Mucosa of rectum (tissue), 2 donors: Measurements from ENCODE around the gene IRX2.

ENCODE experiments used
- H3K27ac ChIP-seq, 2 donors: one replicate each; pipeline ENCODE4 v1.7.0; 2013; ENCODE audit warnings: inconsistent platforms in 2 of 2, low read depth in 2 of 2, low read length in 2 of 2
- H3K27me3 ChIP-seq, 2 donors: one replicate each; pipeline ENCODE4 v1.7.0; 2013; ENCODE audit warnings: low read length in 2 of 2; ENCODE audit not compliant: control insufficient read depth in 2 of 2, insufficient read depth in 2 of 2
- H3K36me3 ChIP-seq, 2 donors: one replicate each; pipeline ENCODE4 v1.7.0; 2013; ENCODE audit warnings: low read length in 2 of 2; ENCODE audit not compliant: control insufficient read depth in 2 of 2, insufficient read depth in 2 of 2
- H3K4me1 ChIP-seq, 2 donors: one replicate each; pipeline ENCODE4 v1.7.0; 2013; ENCODE audit warnings: low read length in 2 of 2, mild to moderate bottlenecking in 1 of 2; ENCODE audit not compliant: control insufficient read depth in 2 of 2, insufficient read depth in 2 of 2
- H3K4me3 ChIP-seq, 2 donors: one replicate each; pipeline ENCODE4 v1.7.0; 2013; ENCODE audit warnings: low read length in 2 of 2
- H3K9ac ChIP-seq, 2 donors: one replicate each; pipeline ENCODE4 v1.7.0; 2013; ENCODE audit warnings: low read length in 2 of 2, low read depth in 1 of 2, mild to moderate bottlenecking in 1 of 2
- H3K9me3 ChIP-seq, 2 donors: one replicate each; pipeline ENCODE4 v1.7.0; 2013; ENCODE audit warnings: low read length in 2 of 2; ENCODE audit not compliant: control insufficient read depth in 2 of 2
- donor health status: healthy.
- donor health status: Normal muscosa, but diverticular disease.

IRX2 gene

GRCh38 chr5:2715856-2716255 is 35.6 kb downstream of the IRX2 start:
- H3K4me3 ChIP-seq = no peak overlapping the region
- no peak overlapping the region for H3K9ac ChIP-seq
- H3K4me1 ChIP-seq = no peaks in the 10 kb centered on the region
- H3K27me3 ChIP-seq = no peaks in the 10 kb centered on the region
- H3K27ac ChIP-seq = no peak overlapping the region
- H3K36me3 ChIP-seq = no peaks in the 10 kb centered on the region
- no peaks in the 10 kb centered on the region for H3K9me3 ChIP-seq

- Histone ChIP-seq H3K27me3 (no peaks in the 10 kb centered on the region), H3K9ac (no peak overlapping the region), H3K27ac (no peak overlapping the region), H3K36me3 (no peaks in the 10 kb centered on the region), H3K4me3 (no peak overlapping the region), H3K4me1 (no peaks in the 10 kb centered on the region), H3K9me3 (no peaks in the 10 kb centered on the region)
These were observed 36.7 kb downstream of the IRX2 start for GRCh38 chr5:2714805-2715204.

- no peak overlapping the region for H3K4me3 ChIP-seq
- H3K4me1 ChIP-seq = no peaks in the 10 kb centered on the region
- no peaks in the 10 kb centered on the region for H3K36me3 ChIP-seq
- no peak overlapping the region for H3K27ac ChIP-seq
- no peak overlapping the region for H3K9ac ChIP-seq
- H3K9me3 ChIP-seq = no peaks in the 10 kb centered on the region
- no peaks in the 10 kb centered on the region for H3K27me3 ChIP-seq
These were observed 37.5 kb downstream of the IRX2 start for GRCh38 chr5:2714026-2714425.

- Histone ChIP-seq H3K27me3 (no peaks in the 10 kb centered on the region), H3K4me1 (no peaks in the 10 kb centered on the region), H3K36me3 (no peaks in the 10 kb centered on the region), H3K4me3 (no peak overlapping the region), H3K27ac (no peak overlapping the region), H3K9ac (no peak overlapping the region), H3K9me3 (no peaks in the 10 kb centered on the region)
These were observed 39.7 kb downstream of the IRX2 start for GRCh38 chr5:2711446-2712425.

GRCh38 chr5:2710910-2711309 is 40.6 kb downstream of the IRX2 start:
- Histone ChIP-seq H3K27me3 (no peaks in the 10 kb centered on the region), H3K9me3 (no peaks in the 10 kb centered on the region), H3K4me1 (no peaks in the 10 kb centered on the region), H3K9ac (no peak overlapping the region), H3K4me3 (no peak overlapping the region), H3K36me3 (no peaks in the 10 kb centered on the region), H3K27ac (no peak overlapping the region)

GRCh38 chr5:2709976-2710689 is 41.3 kb downstream of the IRX2 start:
- no peak overlapping the region for H3K27ac ChIP-seq
- no peaks in the 10 kb centered on the region for H3K27me3 ChIP-seq
- no peaks in the 10 kb centered on the region for H3K36me3 ChIP-seq
- no peak overlapping the region for H3K9ac ChIP-seq
- H3K4me1 ChIP-seq = no peaks in the 10 kb centered on the region
- no peaks in the 10 kb centered on the region for H3K9me3 ChIP-seq
- H3K4me3 ChIP-seq = no peak overlapping the region

- H3K36me3 ChIP-seq = no peaks in the 10 kb centered on the region
- no peak overlapping the region for H3K9ac ChIP-seq
- no peaks in the 10 kb centered on the region for H3K9me3 ChIP-seq
- H3K4me3 ChIP-seq = no peak overlapping the region
- no peaks in the 10 kb centered on the region for H3K27me3 ChIP-seq
- H3K4me1 ChIP-seq = no peaks in the 10 kb centered on the region
- H3K27ac ChIP-seq = no peak overlapping the region
These were observed 42.7 kb downstream of the IRX2 start for GRCh38 chr5:2708751-2709150.

- no peak overlapping the region for H3K9ac ChIP-seq
- H3K27ac ChIP-seq = no peak overlapping the region
- no peaks in the 10 kb centered on the region for H3K27me3 ChIP-seq
- H3K4me1 ChIP-seq = no peaks in the 10 kb centered on the region
- no peaks in the 10 kb centered on the region for H3K9me3 ChIP-seq
- no peaks in the 10 kb centered on the region for H3K36me3 ChIP-seq
- no peak overlapping the region for H3K4me3 ChIP-seq
These were observed 43.3 kb downstream of the IRX2 start for GRCh38 chr5:2708132-2708531.

GRCh38 chr5:2705861-2706260 is 45.6 kb downstream of the IRX2 start:
- Histone ChIP-seq H3K4me3 (no peak overlapping the region), H3K27me3 (no peaks in the 10 kb centered on the region), H3K27ac (no peak overlapping the region), H3K36me3 (no peaks in the 10 kb centered on the region), H3K9ac (no peak overlapping the region), H3K4me1 (no peaks in the 10 kb centered on the region), H3K9me3 (no peaks in the 10 kb centered on the region)
